Measurements from ENCODE around the gene GDF7. TPM values are rescaled to one million over a fixed set of nuclear protein-coding genes. Genes with fewer than 3 reads are reported as not detected.

The GDF7 gene
- total RNA-seq, 1 experiment from 2014 or later = 0.04 TPM

DNA sequence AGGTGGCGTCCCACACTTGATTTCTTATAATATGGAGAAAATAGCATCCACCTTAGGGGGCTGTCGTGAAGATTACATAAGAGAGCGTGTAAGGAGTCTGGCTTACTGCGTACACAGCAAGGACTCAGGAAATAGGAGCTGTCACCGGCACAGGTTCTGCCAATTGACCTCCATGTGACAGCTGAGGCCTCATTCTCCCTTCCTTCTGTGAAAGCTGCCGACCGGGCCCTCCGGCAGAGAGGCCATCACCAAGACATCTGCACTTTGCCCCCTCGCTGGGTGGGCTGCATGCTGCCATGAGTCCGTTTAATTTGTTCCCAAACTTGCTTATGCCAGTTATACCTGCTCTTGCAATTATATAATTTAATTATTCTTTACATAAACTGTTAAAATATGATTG, 43.7 kb upstream of the GDF7 start:
- Histone ChIP-seq H3K18ac (ENCODE audit: insufficient read length, low read depth, low read length) (no peak overlapping the region), H3K27me3 (ENCODE audit: insufficient read depth, low read length) (no peaks in the 10 kb centered on the region), H3K23ac (ENCODE audit: insufficient read length, low read depth, low read length) (no peak overlapping the region), H3K4me1 (ENCODE audit: insufficient read depth, low read length) (no peaks in the 10 kb centered on the region), H3K23me2 (ENCODE audit: insufficient read length, low read depth, low read length, poor library complexity, severe bottlenecking) (no peaks in the 10 kb centered on the region), H3T11ph (ENCODE audit: low read length) (no peak overlapping the region), H4K5ac (ENCODE audit: insufficient read length, low read depth, low read length) (no peak overlapping the region), H3K9me3 (ENCODE audit: control insufficient read depth, low read depth, low read length) (no peaks in the 10 kb centered on the region), H3K79me2 (ENCODE audit: insufficient read depth, low read length) (no peaks in the 10 kb centered on the region), H3K9ac (ENCODE audit: extremely low read depth, insufficient read length, low read length) (no peak overlapping the region), H3K14ac (ENCODE audit: insufficient read depth, low read length) (no peak overlapping the region), H2BK12ac (ENCODE audit: insufficient read length, low read depth, low read length) (no peak overlapping the region), H3K56ac (ENCODE audit: insufficient read length, low read depth, low read length) (no peak overlapping the region), H2BK15ac (ENCODE audit: low read depth, low read length) (no peak overlapping the region), H4K8ac (replicated peaks; ENCODE audit: insufficient read length, low read depth, low read length) (no peak overlapping the region), H2BK20ac (ENCODE audit: low read depth, low read length, poor library complexity, severe bottlenecking) (no peak overlapping the region), H3K4ac (ENCODE audit: low read depth, low read length) (no peak overlapping the region), H2BK5ac (ENCODE audit: insufficient read length, low read length) (no peak overlapping the region), H3K79me1 (ENCODE audit: insufficient read depth, low read depth, low read length, poor library complexity, severe bottlenecking) (no peaks in the 10 kb centered on the region), H4K91ac (ENCODE audit: insufficient read length, low read depth, low read length) (no peak overlapping the region), H3K27ac (ENCODE audit: insufficient read length, low read depth, low read length) (no peak overlapping the region), H3K4me2 (ENCODE audit: insufficient read depth, insufficient read length, low read length) (no peak overlapping the region), H2AFZ (ENCODE audit: low read length) (no peak overlapping the region), H2BK120ac (ENCODE audit: low read depth, low read length, poor library complexity, severe bottlenecking) (no peak overlapping the region), H2AK5ac (ENCODE audit: insufficient read length, low read length) (no peak overlapping the region), H4K20me1 (ENCODE audit: control insufficient read depth, insufficient read depth, insufficient read length) (no peaks in the 10 kb centered on the region)
- no peak for DNase-seq
- no CpG with 5 or more reads among the region's 10 CpGs for WGBS (ENCODE audit: extremely low coverage, insufficient read length, low lambda C conversion rate)
- no peaks in the 10 kb centered on the region for H3K9me3 Mint-ChIP-seq
- peaks cover 0 to 8% (median 6%) of the 10 kb centered on the region in 3 experiments; a peak in 3 of 7 replicates for H3K36me3 Mint-ChIP-seq (ENCODE audit: insufficient read depth in 1 of 3, low read depth in 3 of 3)
- no peak overlapping the region for H3K27ac Mint-ChIP-seq
- TF ChIP-seq CTCF (conservative IDR thresholded peaks at IDR 0.05) = no peak
- no peak overlapping the region for H3K4me3 Mint-ChIP-seq
- H3K4me1 Mint-ChIP-seq = peaks cover 9 to 16% of the 10 kb centered on the region in 2 experiments
- H3K27me3 Mint-ChIP-seq (ENCODE audit: low read depth) = no peaks in the 10 kb centered on the region; the same call in 1 of the 2 replicates

Data from H9 (cell line).